RPMI8226 (cell line): Measurements from ENCODE around the gene EVI5L.
"Not testable (repeated sequence)": the region's sequence is repeated elsewhere in the genome, so short reads cannot be mapped to it uniquely, and the experiment has no call there.

ENCODE experiments used
- DNase-seq: peaks from one replicate; pipeline ENCODE4 v3.0.0-alpha.2; 2015

The EVI5L gene

DNA sequence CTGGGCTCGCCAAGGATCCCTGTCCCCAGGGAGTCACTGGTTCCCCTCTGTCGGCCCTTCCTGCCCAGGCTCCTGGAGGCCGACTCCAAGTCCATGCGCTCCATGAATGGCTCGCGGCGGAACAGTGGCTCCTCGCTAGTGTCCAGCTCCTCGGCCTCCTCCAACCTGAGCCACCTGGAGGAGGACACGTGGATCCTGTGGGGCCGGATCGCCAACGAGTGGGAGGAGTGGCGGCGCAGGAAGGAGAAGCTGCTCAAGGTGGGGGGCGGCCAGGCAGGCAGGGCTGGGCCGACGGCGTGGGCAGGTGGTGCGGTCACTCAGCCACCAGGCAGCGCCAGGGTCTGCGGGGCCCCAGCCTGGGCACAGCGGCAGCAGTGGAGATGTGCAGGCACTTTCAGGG, 17.6 kb downstream of the EVI5L start:
- DNase-seq: no peak

- DNase-seq: no peak
These were observed 18.9 kb downstream of the EVI5L start for GRCh38 chr19:7848779-7849457.

- no peak for DNase-seq
These were observed 19.6 kb downstream of the EVI5L start for GRCh38 chr19:7849631-7849999.

- no peak for DNase-seq
These were observed 20.2 kb downstream of the EVI5L start for GRCh38 chr19:7850000-7850813.

GRCh38 chr19:7850945-7851622, 21.1 kb downstream of the EVI5L start:
- DNase-seq: no peak

DNA sequence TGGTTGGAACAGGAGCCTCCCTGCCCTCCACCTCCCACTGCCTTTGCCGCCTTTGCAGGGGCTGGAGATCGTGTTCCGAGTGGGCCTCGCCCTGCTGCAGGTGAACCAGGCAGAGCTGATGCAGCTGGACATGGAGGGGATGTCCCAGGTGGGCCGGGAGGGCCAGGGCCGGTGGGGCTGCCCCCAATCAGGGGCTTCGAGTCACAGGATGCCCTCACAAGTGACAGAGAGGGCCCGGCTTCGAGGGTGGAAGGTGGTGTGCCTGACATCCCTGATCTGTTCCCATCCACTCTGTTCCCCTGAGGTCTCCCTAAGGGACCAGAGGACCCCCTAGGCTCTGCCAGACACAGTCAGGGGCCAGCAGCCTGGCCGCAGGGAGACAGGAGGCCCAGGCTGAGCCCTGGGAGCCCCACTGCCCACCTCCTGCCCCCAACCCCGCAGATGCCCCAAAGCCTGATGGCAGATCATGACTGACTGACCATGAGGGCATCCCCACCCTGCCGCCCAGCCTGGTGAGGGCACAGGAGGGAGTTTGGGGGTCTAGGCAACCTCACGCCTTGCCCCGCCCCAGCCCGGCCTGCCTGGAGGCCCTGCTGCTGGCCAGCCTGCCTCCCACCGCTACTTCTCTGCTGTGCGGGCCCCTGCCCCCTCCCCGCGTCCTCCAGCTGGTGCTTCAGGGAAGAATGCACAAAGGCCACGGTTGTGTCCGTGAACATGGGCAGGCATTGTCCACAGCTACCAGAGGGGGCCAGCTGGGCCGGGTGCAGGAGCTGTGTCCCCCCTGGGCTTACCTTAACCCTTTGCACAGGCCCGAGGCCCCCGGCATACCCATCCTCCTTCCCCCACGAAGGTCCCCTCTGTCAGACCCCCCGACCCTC, 21.8 kb downstream of the EVI5L start:
- no peak for DNase-seq

- DNase-seq: peak; percentile 91
These were observed 23.1 kb downstream of the EVI5L start for GRCh38 chr19:7852851-7853769.

- DNase-seq: no peak
These were observed 23.7 kb downstream of the EVI5L start for GRCh38 chr19:7853770-7854128.

- no peak for DNase-seq
These were observed 25.5 kb downstream of the EVI5L start for GRCh38 chr19:7855426-7856108.

DNA sequence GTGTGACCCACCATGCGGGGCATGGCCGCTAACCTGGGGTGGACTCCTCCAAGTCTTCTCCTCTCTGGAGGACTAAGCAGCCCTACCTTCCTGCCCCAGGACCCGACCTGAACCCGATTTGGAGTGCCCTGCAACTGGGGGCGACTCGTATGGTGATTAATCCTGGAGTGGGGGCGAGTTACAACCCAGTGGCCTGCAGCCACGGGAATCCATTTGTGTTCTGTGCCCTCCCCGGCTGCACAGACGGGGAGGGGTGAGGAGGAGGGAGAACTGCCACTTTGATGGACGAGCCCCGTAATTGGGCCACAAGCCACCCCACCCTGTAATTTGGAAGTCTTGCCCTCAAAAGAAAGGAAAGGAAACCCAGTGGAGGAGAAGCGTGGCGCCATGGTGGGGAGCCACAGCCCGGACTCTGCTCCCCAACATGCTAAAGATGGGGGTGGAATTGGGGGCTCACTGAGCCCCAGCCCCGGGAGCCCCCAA, 26.1 kb downstream of the EVI5L start:
- DNase-seq: no peak

DNA sequence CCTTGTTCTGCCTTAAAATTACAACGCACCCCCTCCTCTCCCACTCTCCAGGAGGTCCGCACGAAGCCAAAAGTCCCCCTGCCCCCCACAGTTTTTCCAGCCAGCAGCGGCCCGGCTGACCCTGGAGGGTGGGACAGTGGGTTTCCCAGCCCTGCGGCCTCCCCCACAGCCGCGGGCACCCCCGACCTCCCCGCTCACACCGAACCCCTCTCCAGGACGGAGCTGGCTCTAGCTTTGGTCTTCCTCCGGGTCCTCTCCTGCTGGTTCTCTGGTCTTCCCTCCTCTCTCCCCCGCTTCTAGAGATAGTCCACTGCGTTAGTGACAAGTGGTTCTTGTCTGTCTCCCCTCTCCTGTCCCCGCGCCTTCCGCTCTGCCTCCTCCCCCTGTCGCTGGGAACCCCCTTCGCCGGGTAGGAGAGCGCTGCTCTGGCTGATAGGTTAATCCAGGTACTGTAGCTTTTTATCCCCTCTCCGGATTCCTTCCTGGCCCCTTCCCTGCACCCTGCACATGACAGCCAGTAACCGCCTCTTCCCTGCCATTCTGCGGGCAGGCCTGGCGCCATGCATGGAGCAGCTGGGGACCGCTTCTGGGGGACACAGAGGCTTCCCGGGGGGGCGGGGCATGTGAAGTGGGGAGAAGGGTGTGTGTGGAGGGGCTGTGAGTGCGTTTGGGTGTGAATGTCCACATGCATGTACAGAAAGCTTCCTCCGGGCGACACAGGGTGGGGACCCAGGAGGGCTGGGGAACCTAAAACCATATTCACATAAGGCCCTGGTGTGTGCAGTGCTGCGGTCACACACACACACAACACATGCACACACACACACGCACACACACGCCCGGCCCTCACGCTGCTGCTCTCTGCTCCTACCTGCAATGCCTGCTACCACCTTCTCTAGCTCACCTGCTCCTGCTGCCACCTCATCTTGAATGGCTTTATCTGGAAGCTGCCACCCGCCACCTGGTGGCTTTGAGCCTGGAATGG, 27.0 kb downstream of the EVI5L start:
- no peak for DNase-seq

DNA sequence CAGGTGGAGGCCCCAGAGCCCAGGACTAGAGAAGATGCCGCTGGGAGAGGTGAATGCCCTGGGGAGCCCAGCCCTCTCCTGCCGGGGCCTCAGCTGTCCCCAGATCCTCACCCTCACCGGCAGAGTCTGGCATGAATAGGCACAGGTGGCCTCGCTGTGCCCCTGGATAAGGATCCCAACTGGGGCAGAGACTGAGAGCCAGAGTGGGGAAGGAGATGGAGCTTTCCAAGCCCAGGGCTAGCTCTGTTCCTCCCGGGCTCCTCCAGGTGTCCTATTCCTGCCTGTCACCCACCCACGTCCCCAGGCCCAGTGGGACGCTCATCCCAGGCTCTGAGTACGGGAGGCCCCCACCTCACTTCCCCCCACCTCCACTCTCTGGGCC, 27.7 kb downstream of the EVI5L start:
- DNase-seq: no peak

GRCh38 chr19:7858109-7858770, 28.2 kb downstream of the EVI5L start:
- no peak for DNase-seq

DNA sequence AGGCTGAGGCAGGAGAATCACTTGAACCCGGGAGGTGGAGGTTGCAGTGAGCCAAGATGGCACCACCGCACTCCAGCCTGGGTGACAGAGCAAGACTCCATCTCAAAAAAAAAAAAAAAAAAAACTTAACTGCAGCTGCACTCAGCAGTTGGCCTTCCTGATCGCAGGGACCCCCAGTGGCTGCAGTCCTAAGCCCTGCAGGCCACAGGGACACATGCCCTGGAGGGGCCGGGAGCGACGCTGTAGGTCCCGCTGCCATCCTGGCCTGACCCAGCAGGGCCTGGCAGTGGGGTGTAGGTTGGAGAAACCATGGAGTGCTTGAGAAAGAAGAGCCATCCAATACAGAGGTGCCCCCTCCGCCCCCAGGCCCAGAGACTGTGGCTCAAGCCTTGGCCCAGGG, 29.1 kb downstream of the EVI5L start:
- not testable (repeated sequence) for DNase-seq

DNA sequence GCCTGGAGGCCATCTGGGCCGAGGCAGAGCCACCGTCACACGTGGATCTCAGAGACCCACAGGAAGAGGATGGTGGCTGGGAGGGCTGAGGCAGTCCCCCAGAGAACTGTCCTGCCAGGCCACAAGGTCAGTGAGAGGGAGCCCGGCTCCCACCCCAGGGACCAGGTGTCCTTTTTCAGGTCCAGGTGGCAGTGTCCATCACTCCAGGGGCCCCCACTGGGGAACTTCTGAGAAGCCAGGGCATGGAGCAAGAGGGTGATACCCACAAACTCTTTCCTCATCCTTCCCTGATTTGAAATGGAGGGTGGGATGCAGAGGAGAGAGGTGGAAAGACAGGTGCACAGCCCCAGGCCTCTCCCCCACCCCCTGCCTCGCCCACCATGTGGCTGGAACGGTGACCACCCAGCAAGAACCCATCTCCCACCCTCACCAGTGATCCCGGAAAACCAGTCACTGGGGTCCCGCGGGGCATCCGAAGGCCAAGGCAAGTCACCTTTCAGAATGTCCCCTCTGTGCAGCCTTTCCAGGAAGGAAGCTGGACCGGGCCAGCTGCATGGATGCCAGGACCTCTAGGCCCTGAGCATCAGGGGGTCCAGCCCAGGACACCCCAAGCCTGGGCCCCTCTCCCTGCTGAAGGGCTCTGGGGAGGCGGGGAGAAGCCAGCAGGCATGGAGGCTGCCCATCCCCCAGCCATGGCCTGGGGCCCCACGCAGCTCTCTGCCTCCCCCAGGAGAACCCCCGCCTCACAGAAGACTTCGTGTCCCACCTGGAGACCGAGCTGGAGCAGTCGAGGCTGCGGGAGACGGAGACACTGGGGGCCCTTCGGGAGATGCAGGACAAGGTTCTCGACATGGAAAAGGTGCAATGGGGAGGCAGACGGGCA, 30.1 kb downstream of the EVI5L start:
- DNase-seq: no peak

- no peak for DNase-seq
These were observed 30.9 kb downstream of the EVI5L start for GRCh38 chr19:7860714-7861618.
